ENCODE measurements around the gene GSG1L.

The GSG1L gene

GRCh38 chr16:28078261-28078660 lies 14.7 kb upstream of the GSG1L start:
- Histone ChIP-seq H2BK12ac (ENCODE audit: low read length in 2 of 2) (no peak overlapping the region), H3K4me3 (ENCODE audit: insufficient read depth in 1 of 2, low read depth in 1 of 2, low read length in 2 of 2) (no peak overlapping the region), H2BK120ac (ENCODE audit: low read depth, low read length) (no peak overlapping the region), H2BK15ac (ENCODE audit: low read depth, poor library complexity, severe bottlenecking) (no peak overlapping the region), H3K9me3 (ENCODE audit: control insufficient read depth, low read length) (no peaks in the 10 kb centered on the region), H3K79me1 (replicated peaks; ENCODE audit: low read length, poor library complexity, severe bottlenecking) (no peaks in the 10 kb centered on the region), H3K4me1 (ENCODE audit: control insufficient read depth, insufficient read depth, low read depth, low read length) (no peaks in the 10 kb centered on the region), H3K27ac (ENCODE audit: low read length, poor library complexity, severe bottlenecking) (no peak overlapping the region), H3K4ac (ENCODE audit: low read depth in 1 of 2, low read length in 2 of 2) (no peak overlapping the region), H2BK5ac (ENCODE audit: low read depth, low read length, poor library complexity, severe bottlenecking) (no peak overlapping the region), H3K23ac (ENCODE audit: low read length in 2 of 2) (no peak overlapping the region), H3K36me3 (ENCODE audit: control insufficient read depth in 1 of 2, insufficient read depth in 2 of 2, low read depth in 1 of 2, low read length in 2 of 2) (no peaks in the 10 kb centered on the region), H3K18ac (ENCODE audit: low read depth in 1 of 2, low read length in 2 of 2) (no peak overlapping the region), H3K9ac (ENCODE audit: low read length) (no peak overlapping the region), H2AK5ac (ENCODE audit: low read length, severe bottlenecking) (no peak overlapping the region), H4K8ac (ENCODE audit: low read length) (no peak overlapping the region), H3K27me3 (ENCODE audit: control insufficient read depth in 1 of 2, insufficient read depth in 1 of 2, low read length in 2 of 2) (peaks cover 16 to 27% of the 10 kb centered on the region in 2 experiments), H3K14ac (ENCODE audit: low read length in 2 of 2) (no peak overlapping the region), H2AFZ (ENCODE audit: low read depth, low read length) (no peak overlapping the region), H3K4me2 (ENCODE audit: low read length, poor library complexity, severe bottlenecking) (no peak overlapping the region), H4K91ac (ENCODE audit: low read length) (no peak overlapping the region)
- 84% methylated on average over 6 of the region's 6 CpGs for WGBS
- no peak for DNase-seq

GRCh38 chr16:28073836-28074235 lies 10.3 kb upstream of the GSG1L start:
- Histone ChIP-seq H3K4me1 (ENCODE audit: control insufficient read depth, insufficient read depth, low read depth, low read length) (no peaks in the 10 kb centered on the region), H3K14ac (ENCODE audit: low read length in 2 of 2) (no peak overlapping the region), H2AFZ (ENCODE audit: low read depth, low read length) (no peak overlapping the region), H3K9me3 (ENCODE audit: control insufficient read depth, low read length) (no peaks in the 10 kb centered on the region), H2BK5ac (ENCODE audit: low read depth, low read length, poor library complexity, severe bottlenecking) (no peak overlapping the region), H3K9ac (ENCODE audit: low read length) (no peak overlapping the region), H3K4me3 (ENCODE audit: insufficient read depth in 1 of 2, low read depth in 1 of 2, low read length in 2 of 2) (no peak overlapping the region), H3K18ac (ENCODE audit: low read depth in 1 of 2, low read length in 2 of 2) (no peak overlapping the region), H4K8ac (ENCODE audit: low read length) (no peak overlapping the region), H3K79me1 (replicated peaks; ENCODE audit: low read length, poor library complexity, severe bottlenecking) (no peaks in the 10 kb centered on the region), H3K27ac (ENCODE audit: low read length, poor library complexity, severe bottlenecking) (no peak overlapping the region), H2BK120ac (ENCODE audit: low read depth, low read length) (no peak overlapping the region), H3K27me3 (ENCODE audit: control insufficient read depth in 1 of 2, insufficient read depth in 1 of 2, low read length in 2 of 2) (peaks cover 16 to 64% of the 10 kb centered on the region in 2 experiments), H2BK12ac (ENCODE audit: low read length in 2 of 2) (no peak overlapping the region), H3K23ac (ENCODE audit: low read length in 2 of 2) (no peak overlapping the region), H4K91ac (ENCODE audit: low read length) (no peak overlapping the region), H3K36me3 (ENCODE audit: control insufficient read depth in 1 of 2, insufficient read depth in 2 of 2, low read depth in 1 of 2, low read length in 2 of 2) (no peaks in the 10 kb centered on the region), H2AK5ac (ENCODE audit: low read length, severe bottlenecking) (no peak overlapping the region), H3K4ac (ENCODE audit: low read depth in 1 of 2, low read length in 2 of 2) (no peak overlapping the region), H2BK15ac (ENCODE audit: low read depth, poor library complexity, severe bottlenecking) (no peak overlapping the region), H3K4me2 (ENCODE audit: low read length, poor library complexity, severe bottlenecking) (no peak overlapping the region)
- 92% methylated on average over 6 of the region's 6 CpGs for WGBS
- no peak for DNase-seq

GRCh38 chr16:28072087-28072486 lies 8.6 kb upstream of the GSG1L start:
- Histone ChIP-seq H2BK15ac (ENCODE audit: low read depth, poor library complexity, severe bottlenecking) (no peak overlapping the region), H3K4me1 (ENCODE audit: control insufficient read depth, insufficient read depth, low read depth, low read length) (peaks cover 9% of the 10 kb centered on the region), H3K4me3 (ENCODE audit: insufficient read depth in 1 of 2, low read depth in 1 of 2, low read length in 2 of 2) (no peak overlapping the region), H3K9me3 (ENCODE audit: control insufficient read depth, low read length) (no peaks in the 10 kb centered on the region), H3K18ac (ENCODE audit: low read depth in 1 of 2, low read length in 2 of 2) (no peak overlapping the region), H3K36me3 (ENCODE audit: control insufficient read depth in 1 of 2, insufficient read depth in 2 of 2, low read depth in 1 of 2, low read length in 2 of 2) (no peaks in the 10 kb centered on the region), H2BK120ac (ENCODE audit: low read depth, low read length) (no peak overlapping the region), H2AFZ (ENCODE audit: low read depth, low read length) (no peak overlapping the region), H3K27ac (ENCODE audit: low read length, poor library complexity, severe bottlenecking) (no peak overlapping the region), H3K4ac (ENCODE audit: low read depth in 1 of 2, low read length in 2 of 2) (no peak overlapping the region), H3K27me3 (ENCODE audit: control insufficient read depth in 1 of 2, insufficient read depth in 1 of 2, low read length in 2 of 2) (peaks cover 13 to 67% of the 10 kb centered on the region in 2 experiments), H2BK5ac (ENCODE audit: low read depth, low read length, poor library complexity, severe bottlenecking) (no peak overlapping the region), H2BK12ac (ENCODE audit: low read length in 2 of 2) (no peak overlapping the region), H3K14ac (ENCODE audit: low read length in 2 of 2) (no peak overlapping the region), H4K91ac (ENCODE audit: low read length) (no peak overlapping the region), H3K4me2 (ENCODE audit: low read length, poor library complexity, severe bottlenecking) (no peak overlapping the region), H4K8ac (ENCODE audit: low read length) (no peak overlapping the region), H2AK5ac (ENCODE audit: low read length, severe bottlenecking) (no peak overlapping the region), H3K23ac (ENCODE audit: low read length in 2 of 2) (no peak overlapping the region), H3K79me1 (replicated peaks; ENCODE audit: low read length, poor library complexity, severe bottlenecking) (no peaks in the 10 kb centered on the region), H3K9ac (ENCODE audit: low read length) (no peak overlapping the region)
- 45% methylated on average over 2 of the region's 4 CpGs for WGBS
- no peak for DNase-seq

- Histone ChIP-seq H3K9me3 (ENCODE audit: control insufficient read depth, low read length) (no peaks in the 10 kb centered on the region), H3K27me3 (ENCODE audit: control insufficient read depth in 1 of 2, insufficient read depth in 1 of 2, low read length in 2 of 2) (peaks cover 13 to 75% of the 10 kb centered on the region in 2 experiments), H2AK5ac (ENCODE audit: low read length, severe bottlenecking) (no peak overlapping the region), H2BK5ac (ENCODE audit: low read depth, low read length, poor library complexity, severe bottlenecking) (no peak overlapping the region), H3K23ac (ENCODE audit: low read length in 2 of 2) (no peak overlapping the region), H3K4ac (ENCODE audit: low read depth in 1 of 2, low read length in 2 of 2) (no peak overlapping the region), H3K9ac (ENCODE audit: low read length) (no peak overlapping the region), H4K91ac (ENCODE audit: low read length) (no peak overlapping the region), H2BK12ac (ENCODE audit: low read length in 2 of 2) (no peak overlapping the region), H3K36me3 (ENCODE audit: control insufficient read depth in 1 of 2, insufficient read depth in 2 of 2, low read depth in 1 of 2, low read length in 2 of 2) (no peaks in the 10 kb centered on the region), H3K14ac (ENCODE audit: low read length in 2 of 2) (no peak overlapping the region), H3K4me3 (ENCODE audit: insufficient read depth in 1 of 2, low read depth in 1 of 2, low read length in 2 of 2) (no peak overlapping the region), H2BK120ac (ENCODE audit: low read depth, low read length) (no peak overlapping the region), H3K4me2 (ENCODE audit: low read length, poor library complexity, severe bottlenecking) (no peak overlapping the region), H3K4me1 (ENCODE audit: control insufficient read depth, insufficient read depth, low read depth, low read length) (peaks cover 9% of the 10 kb centered on the region), H4K8ac (ENCODE audit: low read length) (no peak overlapping the region), H2BK15ac (ENCODE audit: low read depth, poor library complexity, severe bottlenecking) (no peak overlapping the region), H3K79me1 (replicated peaks; ENCODE audit: low read length, poor library complexity, severe bottlenecking) (no peaks in the 10 kb centered on the region), H3K18ac (ENCODE audit: low read depth in 1 of 2, low read length in 2 of 2) (no peak overlapping the region), H2AFZ (ENCODE audit: low read depth, low read length) (no peak overlapping the region), H3K27ac (ENCODE audit: low read length, poor library complexity, severe bottlenecking) (no peak overlapping the region)
- WGBS: 81% methylated on average over 30 of the region's 31 CpGs
- no peak for DNase-seq
These were observed 6.7 kb upstream of the GSG1L start for GRCh38 chr16:28069971-28070794.
